DMS153 (cell line): ENCODE data around the gene FAM200A.
A peak's percentile ranks its signal among the peaks of the same experiment; 100 is the strongest.
"Not testable (repeated sequence)": the region's sequence is repeated elsewhere in the genome, so short reads cannot be mapped to it uniquely, and the experiment has no call there.

Source experiments
- DNase-seq: peaks from one replicate; lab custom pipeline; 2025; lab: John Stamatoyannopoulos, UW

FAM200A gene

GRCh38 chr7:99504281-99504602 is 47.7 kb downstream of the FAM200A start:
- no peak for DNase-seq

- not testable (repeated sequence) for DNase-seq
Observed at GRCh38 chr7:99501236-99501635, 50.7 kb downstream of the FAM200A start.

GRCh38 chr7:99500637-99501009 is 51.3 kb downstream of the FAM200A start:
- no peak for DNase-seq

GRCh38 chr7:99499721-99500636 is 51.9 kb downstream of the FAM200A start, which contains the start of gene ZNF394:
Gene ZNF394 (minus strand): TSS chr7:99500281. CDS start chr7:99500093, 188 bp downstream.
- peak; percentile 83 for DNase-seq

- DNase-seq: no peak
Observed at GRCh38 chr7:99499371-99499720, 52.6 kb downstream of the FAM200A start.

GRCh38 chr7:99498546-99498944 is 53.4 kb downstream of the FAM200A start:
- DNase-seq: no peak

- DNase-seq: no peak
Observed at GRCh38 chr7:99497766-99498545, 54.0 kb downstream of the FAM200A start.
